BLaER1 (cell line): ENCODE measurements around the gene ARFGEF2.
"Not testable (repeated sequence)": the region's sequence is repeated elsewhere in the genome, so short reads cannot be mapped to it uniquely, and the experiment has no call there.

Experiments
- H3K27ac ChIP-seq: shearing (Covaris generic); formaldehyde crosslinking; 2 replicates; pipeline ENCODE4 v1.8.1; 2022
- H3K27me3 ChIP-seq: shearing (Covaris generic); formaldehyde crosslinking; 2 replicates; pipeline ENCODE4 v1.8.1; 2022
- H3K36me3 ChIP-seq: shearing (Covaris generic); formaldehyde crosslinking; 2 replicates; pipeline ENCODE4 v1.8.1; 2022
- H3K4me1 ChIP-seq: shearing (Covaris generic); formaldehyde crosslinking; 2 replicates; pipeline ENCODE4 v1.8.1; 2022
- H3K4me2 ChIP-seq: shearing (Covaris generic); formaldehyde crosslinking; 2 replicates; pipeline ENCODE4 v1.8.1; 2022
- H3K4me3 ChIP-seq: shearing (Covaris generic); formaldehyde crosslinking; 2 replicates; pipeline ENCODE4 v1.8.1; 2022
- H3K9ac ChIP-seq: shearing (Covaris generic); formaldehyde crosslinking; 2 replicates; pipeline ENCODE4 v1.8.1; 2022
- H3K9me3 ChIP-seq: shearing (Covaris generic); formaldehyde crosslinking; 2 replicates; pipeline ENCODE4 v1.8.1; 2022
- H4K20me1 ChIP-seq: shearing (Covaris generic); formaldehyde crosslinking; 2 replicates; pipeline ENCODE4 v1.8.1; 2022
- Cebpa-rat ChIP-seq: shearing (Covaris generic); IDR thresholded peaks from 2 replicates; pipeline ENCODE4 v1.8.1; 2022

The ARFGEF2 gene

GRCh38 chr20:48926267-48926666 is 4.8 kb downstream of the ARFGEF2 start:
- Histone ChIP-seq H3K36me3 (peaks cover 5% of the 10 kb centered on the region; the same call in 1 of the 2 replicates), H3K27ac (no peak overlapping the region), H3K27me3 (no peaks in the 10 kb centered on the region), H3K9me3 (peaks cover 4% of the 10 kb centered on the region; the same call in 1 of the 2 replicates), H3K4me2 (no peak overlapping the region), H3K9ac (no peak overlapping the region), H4K20me1 (peaks cover 85% of the 10 kb centered on the region), H3K4me1 (peaks cover 29% of the 10 kb centered on the region), H3K4me3 (no peak overlapping the region)
- TF ChIP-seq Cebpa-rat = no peak

- Histone ChIP-seq H3K27me3 (no peaks in the 10 kb centered on the region), H3K4me2 (no peak overlapping the region), H3K27ac (no peak overlapping the region), H3K36me3 (peaks cover 5% of the 10 kb centered on the region; the same call in 1 of the 2 replicates), H3K4me3 (no peak overlapping the region), H3K4me1 (peaks cover 29% of the 10 kb centered on the region), H3K9ac (no peak overlapping the region), H4K20me1 (peaks cover 90% of the 10 kb centered on the region), H3K9me3 (peaks cover 4% of the 10 kb centered on the region; the same call in 1 of the 2 replicates)
- no peak for TF ChIP-seq Cebpa-rat
Measured at GRCh38 chr20:48926821-48927220, 5.3 kb downstream of the ARFGEF2 start.

- no peak overlapping the region for H3K27ac ChIP-seq
- peaks cover 20% of the 10 kb centered on the region for H3K36me3 ChIP-seq
- H3K4me3 ChIP-seq = no peak overlapping the region
- peaks cover 96% of the 10 kb centered on the region for H4K20me1 ChIP-seq
- no peak overlapping the region for H3K9ac ChIP-seq
- peaks cover 8% of the 10 kb centered on the region; the same call in 1 of the 2 replicates for H3K9me3 ChIP-seq
- TF ChIP-seq Cebpa-rat = no peak
- peaks cover 9% of the 10 kb centered on the region for H3K4me1 ChIP-seq
- H3K4me2 ChIP-seq = no peak overlapping the region
- H3K27me3 ChIP-seq = no peaks in the 10 kb centered on the region
Measured at GRCh38 chr20:48928832-48929725, 7.6 kb downstream of the ARFGEF2 start.

GRCh38 chr20:48930035-48930434 is 8.5 kb downstream of the ARFGEF2 start:
- no peaks in the 10 kb centered on the region for H3K4me1 ChIP-seq
- H3K27ac ChIP-seq = no peak overlapping the region
- H3K4me2 ChIP-seq = no peak overlapping the region
- no peaks in the 10 kb centered on the region for H3K27me3 ChIP-seq
- no peak for TF ChIP-seq Cebpa-rat
- peaks cover 88% of the 10 kb centered on the region for H4K20me1 ChIP-seq
- H3K9ac ChIP-seq = no peak overlapping the region
- H3K9me3 ChIP-seq = peaks cover 8% of the 10 kb centered on the region; the same call in 1 of the 2 replicates
- no peak overlapping the region for H3K4me3 ChIP-seq
- H3K36me3 ChIP-seq = peaks cover 20% of the 10 kb centered on the region

GRCh38 chr20:48930878-48931277 is 9.4 kb downstream of the ARFGEF2 start:
- Histone ChIP-seq H3K4me2 (no peak overlapping the region), H3K4me1 (no peaks in the 10 kb centered on the region)

GRCh38 chr20:48931527-48932374 is 10.2 kb downstream of the ARFGEF2 start:
- peaks cover 76% of the 10 kb centered on the region for H4K20me1 ChIP-seq

More at GRCh38 chr20:48930878-48931277, 9.4 kb downstream of the ARFGEF2 start:
- peaks cover 80% of the 10 kb centered on the region for H4K20me1 ChIP-seq
- no peak overlapping the region for H3K9ac ChIP-seq
- peaks cover 20% of the 10 kb centered on the region for H3K36me3 ChIP-seq
- no peak for TF ChIP-seq Cebpa-rat
- no peaks in the 10 kb centered on the region for H3K27me3 ChIP-seq
- H3K27ac ChIP-seq = no peak overlapping the region
- peaks cover 8% of the 10 kb centered on the region; the same call in 1 of the 2 replicates for H3K9me3 ChIP-seq
- H3K4me3 ChIP-seq = no peak overlapping the region

GRCh38 chr20:48932375-48932941 is 10.9 kb downstream of the ARFGEF2 start:
- Histone ChIP-seq H3K27ac (no peak overlapping the region), H3K36me3 (peaks cover 25% of the 10 kb centered on the region), H3K9me3 (peaks cover 9% of the 10 kb centered on the region; the same call in 1 of the 2 replicates), H3K9ac (no peak overlapping the region), H4K20me1 (peaks cover 76% of the 10 kb centered on the region), H3K4me2 (no peak overlapping the region), H3K4me1 (no peaks in the 10 kb centered on the region), H3K4me3 (no peak overlapping the region), H3K27me3 (no peaks in the 10 kb centered on the region)
- TF ChIP-seq Cebpa-rat = no peak

More at GRCh38 chr20:48931527-48932374, 10.2 kb downstream of the ARFGEF2 start:
- Histone ChIP-seq H3K27me3 (no peaks in the 10 kb centered on the region), H3K4me1 (no peaks in the 10 kb centered on the region), H3K4me3 (no peak overlapping the region), H3K9me3 (peaks cover 12% of the 10 kb centered on the region; the same call in 1 of the 2 replicates), H3K4me2 (no peak overlapping the region), H3K36me3 (peaks cover 23% of the 10 kb centered on the region), H3K9ac (no peak overlapping the region), H3K27ac (no peak overlapping the region)
- no peak for TF ChIP-seq Cebpa-rat

- no peak for TF ChIP-seq Cebpa-rat
- Histone ChIP-seq H3K9me3 (peaks cover 8% of the 10 kb centered on the region; the same call in 1 of the 2 replicates), H3K4me1 (no peaks in the 10 kb centered on the region), H3K9ac (no peak overlapping the region), H3K36me3 (peaks cover 25% of the 10 kb centered on the region), H4K20me1 (peaks cover 77% of the 10 kb centered on the region), H3K4me3 (no peak overlapping the region), H3K27me3 (no peaks in the 10 kb centered on the region), H3K4me2 (no peak overlapping the region), H3K27ac (no peak overlapping the region)
Measured at GRCh38 chr20:48933017-48933766, 11.7 kb downstream of the ARFGEF2 start.

GRCh38 chr20:48934273-48934877 is 12.9 kb downstream of the ARFGEF2 start:
- Histone ChIP-seq H3K36me3 (peaks cover 25% of the 10 kb centered on the region), H4K20me1 (peaks cover 80% of the 10 kb centered on the region)
- H3K4me2 ChIP-seq, H3K27ac ChIP-seq, H3K4me1 ChIP-seq, H3K9me3 ChIP-seq, H3K9ac ChIP-seq, H3K4me3 ChIP-seq, H3K27me3 ChIP-seq: not testable (repeated sequence)

GRCh38 chr20:48934966-48935365 is 13.5 kb downstream of the ARFGEF2 start:
- H3K4me2 ChIP-seq, H3K4me3 ChIP-seq, H3K9ac ChIP-seq, H3K27ac ChIP-seq, H3K9me3 ChIP-seq, H3K4me1 ChIP-seq, H3K27me3 ChIP-seq: not testable (repeated sequence)
- peaks cover 80% of the 10 kb centered on the region for H4K20me1 ChIP-seq
- peaks cover 25% of the 10 kb centered on the region for H3K36me3 ChIP-seq

- H3K27me3 ChIP-seq, H3K4me2 ChIP-seq, H3K27ac ChIP-seq, H3K9ac ChIP-seq, H3K9me3 ChIP-seq, H3K4me1 ChIP-seq, H3K4me3 ChIP-seq: not testable (repeated sequence)
- Histone ChIP-seq H4K20me1 (peaks cover 78% of the 10 kb centered on the region), H3K36me3 (peaks cover 22% of the 10 kb centered on the region)
Measured at GRCh38 chr20:48936178-48936577, 14.7 kb downstream of the ARFGEF2 start.
